Keratinocyte (primary cell): ENCODE results near the gene GLB1L2.

Experiments used
- EZH2 ChIP-seq: IDR thresholded peaks from one replicate; pipeline ENCODE4 v1.6.1; 2012; ENCODE audit warnings: inconsistent platforms, mild to moderate bottlenecking, low read length, moderate library complexity
- TF ChIP-seq, protein P1 (sequence below), 3 experiments: IDR thresholded peaks in 1 of 3; conservative IDR thresholded peaks in 1 of 3; optimal IDR thresholded peaks in 1 of 3; 2 replicates in 2 of 3; 3 replicates in 1 of 3; pipeline versions ENCODE3 to v1.5.1; 2011; ENCODE audit warnings: low read length in 3 of 3, mild to moderate bottlenecking in 3 of 3, moderate library complexity in 2 of 3, control low read depth in 1 of 3, inconsistent platforms in 1 of 3; ENCODE audit not compliant: insufficient read depth in 2 of 3; ENCODE audit errors: extremely low read depth in 1 of 3

DNA sequence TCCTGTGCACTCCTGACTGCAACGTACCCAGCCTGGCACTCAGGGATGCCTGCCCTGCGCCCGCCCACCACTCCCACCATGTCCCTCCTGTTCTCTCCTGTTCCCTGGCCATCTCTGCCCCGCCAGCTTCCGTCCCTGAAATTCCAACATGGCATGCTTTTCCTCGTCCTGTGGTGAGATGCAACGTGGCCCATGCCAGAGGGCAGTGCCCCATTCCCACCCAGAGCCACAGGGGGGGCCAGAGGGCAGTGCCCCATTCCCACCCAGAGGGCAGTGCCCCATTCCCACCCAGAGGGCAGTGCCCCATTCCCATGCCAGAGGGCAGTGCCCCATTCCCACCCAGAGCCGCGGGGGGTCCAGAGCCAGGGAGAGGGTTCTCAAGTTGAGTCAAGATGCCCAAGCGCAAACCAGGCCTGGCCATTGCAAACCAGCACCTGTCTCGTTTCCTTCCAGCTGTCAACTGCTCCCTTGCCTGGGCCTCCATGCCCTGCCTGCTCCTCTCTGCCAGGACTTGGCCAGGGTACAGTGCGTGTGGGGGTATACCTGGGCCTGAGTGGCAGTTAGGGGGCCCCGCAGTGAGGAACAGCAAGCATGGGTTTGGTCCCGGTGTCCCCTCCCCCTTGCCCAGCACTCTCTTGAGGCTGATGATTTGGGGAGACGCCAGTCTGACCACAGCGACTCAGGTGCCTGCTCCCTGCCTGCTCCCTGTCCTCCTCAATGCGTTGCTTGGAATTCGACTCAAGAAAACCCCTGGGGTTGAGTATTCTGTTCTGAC is 65.7 kb downstream of the GLB1L2 start:
- TF ChIP-seq, protein P1, sequence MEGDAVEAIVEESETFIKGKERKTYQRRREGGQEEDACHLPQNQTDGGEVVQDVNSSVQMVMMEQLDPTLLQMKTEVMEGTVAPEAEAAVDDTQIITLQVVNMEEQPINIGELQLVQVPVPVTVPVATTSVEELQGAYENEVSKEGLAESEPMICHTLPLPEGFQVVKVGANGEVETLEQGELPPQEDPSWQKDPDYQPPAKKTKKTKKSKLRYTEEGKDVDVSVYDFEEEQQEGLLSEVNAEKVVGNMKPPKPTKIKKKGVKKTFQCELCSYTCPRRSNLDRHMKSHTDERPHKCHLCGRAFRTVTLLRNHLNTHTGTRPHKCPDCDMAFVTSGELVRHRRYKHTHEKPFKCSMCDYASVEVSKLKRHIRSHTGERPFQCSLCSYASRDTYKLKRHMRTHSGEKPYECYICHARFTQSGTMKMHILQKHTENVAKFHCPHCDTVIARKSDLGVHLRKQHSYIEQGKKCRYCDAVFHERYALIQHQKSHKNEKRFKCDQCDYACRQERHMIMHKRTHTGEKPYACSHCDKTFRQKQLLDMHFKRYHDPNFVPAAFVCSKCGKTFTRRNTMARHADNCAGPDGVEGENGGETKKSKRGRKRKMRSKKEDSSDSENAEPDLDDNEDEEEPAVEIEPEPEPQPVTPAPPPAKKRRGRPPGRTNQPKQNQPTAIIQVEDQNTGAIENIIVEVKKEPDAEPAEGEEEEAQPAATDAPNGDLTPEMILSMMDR (optimal IDR thresholded peaks at IDR 0.05 in 1 of 3, IDR thresholded peaks at IDR 0.05 in 1 of 3, conservative IDR thresholded peaks at IDR 0.05 in 1 of 3; ENCODE audit: extremely low read depth in 1 of 3, insufficient read depth in 2 of 3, low read length in 3 of 3): no peak
- no peak for TF ChIP-seq EZH2
